Activated B cell treated with CpG ODN at 0.5 μM for 24 hours (primary cell): Measurements from ENCODE around the gene MPHOSPH9. TPM values are rescaled to one million over a fixed set of nuclear protein-coding genes. Genes with fewer than 3 reads are reported as not detected.

Source experiments
- ATAC-seq: fragments of 200-7000 bp; cut with Tn5 transposase; one replicate; pipeline ENCODE4 v1.10.0; 2021; ENCODE audit warnings: low read depth, mild to moderate bottlenecking, moderate library complexity
- CTCF ChIA-PET: fragments of 350-600 bp; sonication (Branson Sonifier 250); formaldehyde crosslinking; loops from one replicate; lab custom pipeline; 2021; ENCODE audit warnings: antibody characterized with exemption; lab: Charles Lee
- POLR2A ChIA-PET: fragments of 350-600 bp; sonication (Branson Sonifier 250); formaldehyde crosslinking; loops from one replicate; lab custom pipeline; 2021; ENCODE audit warnings: antibody characterized with exemption; lab: Charles Lee
- DNase-seq: peaks from one replicate; pipeline ENCODE4 v3.0.0; 2022
- H3K27ac Mint-ChIP-seq: one replicate; pipeline ENCODE4 v1.8.0; 2020; ENCODE audit warnings: mixed read lengths
- H3K27me3 Mint-ChIP-seq: one replicate; pipeline ENCODE4 v1.8.0; 2021; ENCODE audit warnings: mixed read lengths
- H3K36me3 Mint-ChIP-seq: one replicate; pipeline ENCODE4 v1.8.0; 2021; ENCODE audit warnings: low read depth, mixed read lengths
- H3K4me1 Mint-ChIP-seq: one replicate; pipeline ENCODE4 v1.8.0; 2021; ENCODE audit warnings: mixed read lengths
- H3K4me3 Mint-ChIP-seq: one replicate; pipeline ENCODE4 v1.8.0; 2020; ENCODE audit warnings: mild to moderate bottlenecking, mixed read lengths
- H3K9me3 Mint-ChIP-seq: one replicate; pipeline ENCODE4 v1.8.0; 2020; ENCODE audit warnings: mixed read lengths
- CTCF ChIP-seq: fragments of 200-600 bp; IDR thresholded peaks from one replicate; pipeline ENCODE4 v1.8.0; 2022; ENCODE audit warnings: antibody characterized with exemption, mild to moderate bottlenecking
- intact Hi-C: fragments of 100-400 bp; cut with micrococcal nuclease; formaldehyde crosslinking; loops from one replicate; pipeline ENCODE4 v1.15.1; 2024
- total RNA-seq: library from RNA; stranded (reverse); gene quantifications from 2 replicates; pipeline ENCODE4 v1.2.3, GENCODE V29; 2022

Gene MPHOSPH9
- total RNA-seq, 1 donor from 2014 or later, result 47.2 TPM

GRCh38 chr12:123106640-123107359 lies 126.1 kb downstream of the MPHOSPH9 start:
- ChIA-PET CTCF (interaction anchor here (1.0 kb wide), 2 partner anchors 22 to 131 kb away, joined by 3 to 4 read pairs; no protein-coding TSS in a partner anchor), POLR2A (interaction anchor here (0.6 to 1.9 kb wide), 9 partner anchors 8 to 221 kb away, joined by 3 to 15 read pairs (median 8); partner anchors contain the start of genes MPHOSPH9 and MTRFR)
- intact Hi-C loops, result loop anchor here (1.0 to 2.0 kb wide), 2 partner anchors 14 to 22 kb away; no protein-coding TSS in a partner anchor
- ATAC-seq (peak; percentile 94), DNase-seq (peak; percentile 32)
- H3K9me3 Mint-ChIP-seq, result no peaks in the 10 kb centered on the region
- peak overlapping the region; percentile 89 for H3K27ac Mint-ChIP-seq
- H3K27me3 Mint-ChIP-seq, result no peaks in the 10 kb centered on the region
- H3K4me1 Mint-ChIP-seq, result peaks cover 36% of the 10 kb centered on the region
- H3K36me3 Mint-ChIP-seq, result peaks cover 4% of the 10 kb centered on the region
- H3K4me3 Mint-ChIP-seq, result peak overlapping the region; percentile 61
- TF ChIP-seq CTCF, result no peak

GRCh38 chr12:123105211-123105826 lies 127.6 kb downstream of the MPHOSPH9 start:
- intact Hi-C loops, result no loop called here
- ATAC-seq (no peak), DNase-seq (no peak)
- peaks cover 4% of the 10 kb centered on the region for H3K36me3 Mint-ChIP-seq
- H3K9me3 Mint-ChIP-seq, result no peaks in the 10 kb centered on the region
- no peak overlapping the region for H3K4me3 Mint-ChIP-seq
- POLR2A ChIA-PET, result interaction anchor here (1.9 kb wide), 1 partner anchor 38 kb away, joined by 8 read pairs; no protein-coding TSS in a partner anchor
- TF ChIP-seq CTCF, result no peak
- H3K27ac Mint-ChIP-seq, result no peak overlapping the region
- peaks cover 30% of the 10 kb centered on the region for H3K4me1 Mint-ChIP-seq
- CTCF ChIA-PET, result interaction anchor here (0.6 kb wide), 1 partner anchor 14 kb away, joined by 3 read pairs; no protein-coding TSS in a partner anchor
- H3K27me3 Mint-ChIP-seq, result no peaks in the 10 kb centered on the region

GRCh38 chr12:123104809-123105208 lies 128.1 kb downstream of the MPHOSPH9 start:
- H3K9me3 Mint-ChIP-seq, result no peaks in the 10 kb centered on the region
- intact Hi-C loops, result no loop called here
- no peaks in the 10 kb centered on the region for H3K27me3 Mint-ChIP-seq
- peaks cover 3% of the 10 kb centered on the region for H3K36me3 Mint-ChIP-seq
- no peak for TF ChIP-seq CTCF
- DNase-seq (no peak), ATAC-seq (no peak)
- peaks cover 33% of the 10 kb centered on the region for H3K4me1 Mint-ChIP-seq
- POLR2A ChIA-PET, result no interaction called here
- no peak overlapping the region for H3K4me3 Mint-ChIP-seq
- CTCF ChIA-PET, result interaction anchor here (0.6 kb wide), 1 partner anchor 15 kb away, joined by 3 read pairs; no protein-coding TSS in a partner anchor
- no peak overlapping the region for H3K27ac Mint-ChIP-seq

Other genes starting within 250 kb of the MPHOSPH9 start
- 12.9 and 13.7 TPM in 2 replicates for gene PITPNM2, start 82.1 kb downstream of the MPHOSPH9 start, total RNA-seq
- gene MTRFR, start 295 bp upstream of the MPHOSPH9 start, total RNA-seq, result 23.5 and 23.6 TPM in 2 replicates
- gene CDK2AP1, start 38.7 kb upstream of the MPHOSPH9 start, total RNA-seq, result 9.1 and 11.9 TPM in 2 replicates
- 43.2 and 48.6 TPM in 2 replicates for gene SBNO1, start 131.7 kb upstream of the MPHOSPH9 start, total RNA-seq
- 29.4 and 36.0 TPM in 2 replicates for gene KMT5A, start 151.0 kb upstream of the MPHOSPH9 start, total RNA-seq
- gene RILPL2, start 203.5 kb upstream of the MPHOSPH9 start, total RNA-seq, result 11.2 and 12.2 TPM in 2 replicates
- 39.5 and 51.5 TPM in 2 replicates for gene SNRNP35, start 225.0 kb upstream of the MPHOSPH9 start, total RNA-seq